ENCODE measurements around the gene RNPEPL1.
"Not testable (repeated sequence)": the region's sequence is repeated elsewhere in the genome, so short reads cannot be mapped to it uniquely, and the experiment has no call there.

The RNPEPL1 gene

DNA sequence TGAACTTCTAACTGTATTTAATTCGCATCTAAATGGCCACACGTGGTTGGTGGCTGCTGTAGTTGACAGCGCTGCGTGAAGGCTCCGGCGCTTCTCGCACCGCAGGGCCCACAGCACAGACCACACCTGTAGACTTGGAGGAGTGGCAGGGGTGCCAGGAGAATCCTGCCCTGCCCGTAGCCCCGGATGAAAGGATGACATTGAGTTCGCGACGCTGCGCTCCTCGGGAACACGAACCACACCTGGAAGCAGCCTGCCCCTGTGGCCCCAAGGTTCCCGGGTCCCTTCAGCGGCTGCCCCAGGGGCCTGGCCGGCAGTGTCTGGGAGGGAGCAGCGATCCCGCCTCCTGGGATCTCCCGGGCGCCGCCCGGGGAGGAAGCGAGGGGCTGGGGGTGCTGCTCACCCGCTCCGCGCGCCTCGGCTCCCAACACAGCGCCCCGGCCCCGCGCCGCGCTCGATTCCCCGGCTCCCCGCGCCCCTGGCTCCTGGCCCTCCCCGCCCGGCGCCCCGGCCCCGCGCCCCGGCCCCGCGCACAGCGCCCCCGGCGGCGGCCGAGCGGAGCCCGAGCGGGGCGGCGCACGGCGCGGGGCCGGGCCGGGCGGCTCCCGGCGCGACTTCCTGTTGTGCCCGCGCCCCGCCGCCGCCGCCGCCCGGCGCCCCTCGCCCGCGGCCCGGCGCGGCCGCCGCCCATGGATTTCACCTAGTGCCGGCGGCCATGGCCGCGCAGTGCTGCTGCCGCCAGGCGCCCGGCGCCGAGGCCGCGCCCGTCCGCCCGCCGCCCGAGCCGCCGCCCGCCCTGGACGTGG lies at the start of gene RNPEPL1:
Gene RNPEPL1 (plus strand): TSS at position 613 of the 806 bp plus-strand sequence. CDS start 103 bp downstream, at position 716.
- DNase-seq = no peak

- DNase-seq = no peak
Measured at GRCh38 chr2:240518981-240519380, 49.3 kb upstream of the RNPEPL1 start.

GRCh38 chr2:240519396-240520129 lies 48.7 kb upstream of the RNPEPL1 start:
- DNase-seq = no peak

GRCh38 chr2:240520130-240520973 lies 47.9 kb upstream of the RNPEPL1 start:
- DNase-seq = no peak

DNA sequence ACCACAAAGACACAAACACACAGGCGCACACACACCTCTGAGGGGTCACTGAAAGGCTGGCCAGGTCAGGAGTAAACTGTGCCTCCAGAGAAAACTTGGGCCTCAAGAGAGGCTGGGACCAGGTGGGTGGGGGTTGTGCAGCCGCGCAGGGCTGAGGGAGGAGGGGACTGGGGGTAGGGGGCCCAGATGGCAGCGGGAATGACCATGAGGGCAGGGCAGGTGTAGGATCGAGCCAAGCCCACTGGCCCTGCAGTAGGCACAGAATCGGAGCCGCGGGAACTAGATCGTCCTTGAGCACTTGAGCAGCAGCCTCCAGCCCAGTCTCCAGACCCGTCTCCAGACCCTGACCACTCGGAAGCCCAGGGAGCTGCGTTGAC lies 47.3 kb upstream of the RNPEPL1 start:
- DNase-seq = no peak

DNA sequence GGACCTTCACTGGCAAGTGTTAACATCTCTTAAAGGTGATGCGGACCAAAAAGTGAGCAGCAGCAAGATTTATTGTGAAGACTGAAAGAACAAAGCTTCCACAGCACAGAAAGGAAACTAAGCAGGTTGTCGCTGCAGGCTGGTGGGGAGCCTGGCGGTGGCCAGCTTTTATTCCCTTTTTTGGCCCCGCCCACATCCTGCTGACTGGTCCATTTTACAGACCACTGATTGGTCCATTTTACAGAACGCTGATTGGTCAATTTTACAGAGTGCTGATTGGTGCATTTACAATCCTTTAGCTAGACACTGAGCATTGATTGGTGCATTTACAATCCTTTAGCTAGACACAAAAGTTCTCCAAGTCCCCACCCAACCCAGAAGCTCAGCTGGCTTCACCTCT lies 46.4 kb upstream of the RNPEPL1 start:
- not testable (repeated sequence) for DNase-seq

DNA sequence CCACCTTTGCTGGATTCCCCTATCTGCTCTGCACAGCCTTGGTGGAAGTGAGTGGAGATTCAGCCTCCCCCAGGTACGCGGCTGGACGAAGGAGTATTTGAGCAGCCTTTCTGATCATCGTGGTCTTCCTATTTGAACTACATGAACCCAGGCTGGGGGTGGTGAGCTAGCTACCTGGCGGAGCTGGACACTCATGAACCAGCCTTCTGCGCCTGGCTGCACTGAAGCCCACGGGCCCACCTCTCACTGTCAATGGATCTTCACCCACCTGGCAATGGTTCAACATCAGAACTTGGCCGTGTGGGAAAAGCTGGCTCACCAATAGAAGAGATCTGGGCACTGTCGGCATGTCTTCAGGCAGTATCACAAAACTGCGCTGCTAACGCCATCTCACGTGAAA lies 45.9 kb upstream of the RNPEPL1 start:
- no peak for DNase-seq

DNA sequence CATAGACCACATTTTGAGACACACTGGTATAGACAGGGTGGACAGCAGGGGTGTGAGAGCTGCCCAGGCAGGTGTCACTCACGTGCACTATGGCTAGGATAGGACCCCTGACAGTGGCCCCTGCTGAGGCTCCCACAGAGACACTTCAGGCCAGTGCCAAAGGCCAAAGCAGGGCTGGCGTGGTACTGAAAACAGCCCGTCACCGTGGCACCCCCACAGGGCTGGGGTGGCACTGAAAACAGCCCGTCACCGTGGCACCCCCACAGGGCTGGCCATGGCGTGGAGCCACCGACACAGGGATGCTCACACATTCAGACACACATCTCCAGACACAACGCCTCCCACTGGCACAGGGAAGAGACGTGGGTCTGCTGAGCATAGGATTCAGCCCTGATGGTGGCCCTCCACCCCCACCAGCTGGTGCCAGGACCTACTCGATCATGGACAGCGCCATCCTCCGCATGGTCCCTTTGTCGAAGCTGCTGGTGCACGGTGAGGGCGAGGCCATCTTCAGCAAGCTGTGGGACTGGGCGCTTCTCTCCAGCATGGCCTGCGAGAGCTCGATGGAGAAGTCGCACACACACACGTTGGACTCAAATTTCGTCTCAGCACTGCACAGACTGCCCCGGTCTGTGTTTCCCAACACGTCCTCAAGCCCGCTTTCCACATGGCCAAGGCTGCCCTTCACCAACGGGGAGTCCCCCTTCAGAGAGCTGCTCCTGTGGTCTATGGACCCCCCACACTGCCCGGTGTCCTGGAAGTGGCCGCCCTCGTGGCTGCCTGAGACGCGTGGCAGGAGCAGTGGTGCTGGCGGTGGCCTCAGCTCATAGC lies 44.6 kb upstream of the RNPEPL1 start:
- DNase-seq = no peak

GRCh38 chr2:240524963-240525718 lies 43.1 kb upstream of the RNPEPL1 start:
- no peak for DNase-seq

DNA sequence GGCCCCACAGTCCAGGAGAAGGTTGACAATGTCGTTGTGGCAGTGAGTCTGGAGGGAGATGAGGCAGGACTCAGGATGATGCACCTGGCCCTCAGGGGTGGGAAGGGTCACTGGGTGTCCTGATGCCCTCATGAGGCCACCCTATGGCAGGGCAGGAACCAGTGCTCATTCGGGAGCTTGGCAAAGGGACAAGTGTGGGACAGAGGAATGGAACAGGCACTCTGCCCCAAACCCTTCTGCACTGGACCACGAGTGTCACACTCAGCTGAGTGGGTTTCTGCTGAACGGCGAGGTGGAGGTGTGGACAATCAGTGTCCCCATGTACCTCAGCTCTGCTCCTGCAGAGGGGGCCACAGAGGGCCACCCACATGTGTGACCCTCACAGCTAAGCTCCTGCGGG lies 42.5 kb upstream of the RNPEPL1 start:
- DNase-seq = no peak

DNA sequence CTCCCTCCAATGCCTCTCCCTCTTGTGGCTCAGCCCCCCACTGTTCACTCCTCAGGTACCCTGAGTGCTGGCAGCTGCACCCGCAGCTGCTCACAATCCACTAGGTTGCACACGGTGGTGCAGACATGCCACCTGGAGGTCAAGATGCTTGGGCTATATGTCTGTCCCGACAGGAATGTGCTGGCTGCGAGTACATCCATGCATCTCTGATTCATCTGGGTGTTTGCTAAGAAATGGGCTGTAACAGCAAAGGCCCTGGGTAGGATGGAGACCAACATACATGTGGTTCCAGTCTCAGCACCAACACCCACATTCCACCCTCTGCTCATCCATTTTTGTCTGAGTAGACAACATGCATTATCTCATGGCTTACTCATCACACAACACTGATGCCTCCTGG lies 41.8 kb upstream of the RNPEPL1 start:
- no peak for DNase-seq

GRCh38 chr2:240527153-240527750 lies 41.0 kb upstream of the RNPEPL1 start:
- DNase-seq = no peak

DNA sequence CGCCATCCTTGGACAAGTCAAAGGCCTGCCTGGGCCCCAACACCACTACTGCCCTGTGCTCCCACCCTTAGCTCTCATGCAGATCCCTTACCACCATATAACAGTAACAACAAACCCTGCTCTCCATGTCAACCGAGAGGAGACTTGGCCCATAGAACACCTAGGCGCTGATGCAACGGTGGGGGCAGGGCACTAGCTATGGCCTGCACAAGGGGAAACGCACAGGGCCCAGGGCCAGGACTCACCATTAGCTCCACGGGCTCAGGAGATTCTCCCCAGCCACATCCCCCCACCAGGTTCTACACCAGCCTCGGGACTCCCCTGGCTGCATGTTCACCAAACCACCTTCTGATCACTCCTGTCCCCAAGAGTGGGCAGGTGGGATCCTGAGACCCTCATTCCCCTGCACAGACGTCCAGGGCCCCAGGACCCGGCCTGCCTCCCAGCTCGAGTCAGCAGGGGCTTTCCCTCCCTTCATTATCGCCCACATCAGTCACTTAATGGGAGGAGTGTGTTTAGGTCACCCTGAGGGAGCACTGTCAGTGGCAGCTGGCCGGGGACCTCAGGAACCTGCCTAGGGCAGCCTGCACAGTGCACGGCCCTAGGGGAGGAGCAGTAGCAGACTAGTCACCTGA lies 39.8 kb upstream of the RNPEPL1 start:
- DNase-seq = no peak

DNA sequence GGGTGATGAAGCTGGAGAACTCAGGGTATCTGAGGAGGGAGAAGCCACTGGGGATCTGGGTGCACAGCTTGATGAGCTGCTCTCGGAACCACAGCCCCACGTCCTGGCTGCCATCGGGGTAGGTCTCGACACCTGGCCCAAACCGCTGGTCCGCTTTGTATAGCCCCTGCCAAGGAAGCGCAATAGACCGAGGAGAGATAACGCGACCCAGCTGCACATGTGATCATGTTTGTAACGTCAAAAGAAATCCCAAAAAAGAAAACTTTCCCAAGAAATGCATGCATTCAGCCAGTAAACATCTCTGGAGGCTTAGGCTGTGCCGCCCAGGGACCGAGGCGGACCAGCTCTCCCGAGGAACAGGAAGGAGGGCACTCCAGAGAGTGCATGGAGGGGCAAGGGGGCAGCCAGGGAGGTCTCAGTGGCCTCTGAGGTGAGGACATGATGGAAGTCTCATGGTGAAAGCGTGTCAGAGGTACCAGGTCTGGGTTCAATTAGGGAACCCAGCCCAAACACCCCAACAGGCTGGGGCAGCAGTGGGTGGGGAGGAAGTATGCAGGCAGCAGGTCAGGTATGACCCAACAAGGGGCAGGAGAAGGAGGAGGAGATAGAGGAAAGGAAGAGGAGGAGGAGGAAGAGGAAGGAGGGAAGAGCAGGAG lies 38.8 kb upstream of the RNPEPL1 start:
- DNase-seq = no peak

DNA sequence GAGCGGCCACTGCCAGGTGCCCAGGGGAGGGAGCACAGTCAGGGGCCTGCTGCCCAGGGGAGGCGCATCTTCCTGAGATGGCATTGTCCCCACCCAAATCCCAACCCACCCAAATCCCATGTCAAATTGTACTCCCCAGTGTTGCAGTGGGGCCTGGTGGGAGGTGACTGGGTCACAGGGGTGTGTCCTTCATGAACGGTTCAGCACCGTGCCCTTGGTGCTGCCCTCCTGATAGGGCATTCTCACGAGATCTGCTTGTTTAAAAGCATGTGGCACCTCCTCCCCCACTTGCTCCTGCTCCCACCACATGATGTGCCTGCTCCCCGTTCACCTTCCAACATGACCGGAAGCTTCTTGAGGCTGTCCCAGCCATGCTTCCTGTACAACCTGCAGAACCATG lies 38.1 kb upstream of the RNPEPL1 start:
- DNase-seq = no peak

GRCh38 chr2:240531038-240531437 lies 37.2 kb upstream of the RNPEPL1 start:
- no peak for DNase-seq

DNA sequence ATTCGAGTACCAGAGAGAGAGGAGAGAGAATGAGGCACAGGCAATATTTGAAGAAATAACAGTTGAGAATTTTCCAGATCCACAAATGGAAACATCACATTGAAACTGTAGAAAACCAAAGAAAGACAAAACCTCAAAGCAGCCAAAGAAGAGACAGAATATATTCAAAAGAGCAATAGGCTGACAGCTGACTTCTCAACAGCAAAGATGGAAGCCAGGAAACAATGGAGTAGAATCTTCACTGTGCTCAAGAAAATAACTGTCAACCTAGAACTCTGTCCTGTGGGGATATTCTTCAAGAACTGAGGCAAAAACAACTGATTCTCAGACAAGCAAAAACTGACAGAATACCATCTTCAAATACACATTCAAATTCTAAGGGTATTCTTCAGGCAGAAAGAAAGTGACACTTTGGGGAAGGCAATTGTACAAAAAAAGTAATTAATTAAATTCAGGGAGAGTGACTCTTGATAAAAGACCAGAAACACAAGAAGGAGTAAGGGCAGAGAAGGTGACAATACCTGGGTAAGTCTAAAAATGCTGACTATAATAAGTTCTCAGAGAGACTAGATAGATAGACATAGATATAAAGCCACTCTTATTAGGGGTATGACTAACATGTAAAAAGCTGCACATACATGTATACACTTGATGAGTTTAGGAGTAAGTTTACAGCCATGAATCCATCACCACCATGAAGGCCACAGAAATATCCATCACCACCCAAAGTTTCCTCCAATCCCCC lies 36.1 kb upstream of the RNPEPL1 start:
- no peak for DNase-seq

- no peak for DNase-seq
Measured at GRCh38 chr2:240538031-240538780, 30.1 kb upstream of the RNPEPL1 start.

DNA sequence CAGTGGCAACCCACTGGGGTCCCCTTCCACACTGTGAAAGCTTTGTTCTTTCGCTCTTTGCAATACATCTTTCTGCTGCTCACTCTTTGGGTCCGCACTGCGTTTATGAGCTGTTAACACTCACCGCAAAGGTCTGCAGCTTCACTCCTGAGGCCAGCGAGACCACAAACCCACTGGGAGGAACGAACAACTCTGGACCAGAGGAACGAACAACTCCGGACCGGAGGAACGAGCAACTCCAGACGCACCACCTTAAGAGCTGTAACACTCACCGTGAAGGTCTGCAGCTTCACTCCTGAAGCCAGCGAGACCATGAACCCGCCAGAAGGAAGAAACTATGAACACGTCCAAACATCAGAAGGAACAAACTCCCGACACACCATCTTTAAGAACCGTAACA lies 29.2 kb upstream of the RNPEPL1 start:
- DNase-seq = not testable (repeated sequence)

Data from NCI-H1417 treated with DMSO at 0.1 percent for 48 hours (cell line).